NCI-H2196 (cell line): ENCODE data around the gene SRR.
"Not testable (repeated sequence)": the region's sequence is repeated elsewhere in the genome, so short reads cannot be mapped to it uniquely, and the experiment has no call there.

ENCODE experiments used
- DNase-seq: peaks from one replicate; lab custom pipeline; 2025; ENCODE audit not compliant: unreplicated experiment; lab: John Stamatoyannopoulos, UW

The SRR gene, protein sequence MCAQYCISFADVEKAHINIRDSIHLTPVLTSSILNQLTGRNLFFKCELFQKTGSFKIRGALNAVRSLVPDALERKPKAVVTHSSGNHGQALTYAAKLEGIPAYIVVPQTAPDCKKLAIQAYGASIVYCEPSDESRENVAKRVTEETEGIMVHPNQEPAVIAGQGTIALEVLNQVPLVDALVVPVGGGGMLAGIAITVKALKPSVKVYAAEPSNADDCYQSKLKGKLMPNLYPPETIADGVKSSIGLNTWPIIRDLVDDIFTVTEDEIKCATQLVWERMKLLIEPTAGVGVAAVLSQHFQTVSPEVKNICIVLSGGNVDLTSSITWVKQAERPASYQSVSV

DNA sequence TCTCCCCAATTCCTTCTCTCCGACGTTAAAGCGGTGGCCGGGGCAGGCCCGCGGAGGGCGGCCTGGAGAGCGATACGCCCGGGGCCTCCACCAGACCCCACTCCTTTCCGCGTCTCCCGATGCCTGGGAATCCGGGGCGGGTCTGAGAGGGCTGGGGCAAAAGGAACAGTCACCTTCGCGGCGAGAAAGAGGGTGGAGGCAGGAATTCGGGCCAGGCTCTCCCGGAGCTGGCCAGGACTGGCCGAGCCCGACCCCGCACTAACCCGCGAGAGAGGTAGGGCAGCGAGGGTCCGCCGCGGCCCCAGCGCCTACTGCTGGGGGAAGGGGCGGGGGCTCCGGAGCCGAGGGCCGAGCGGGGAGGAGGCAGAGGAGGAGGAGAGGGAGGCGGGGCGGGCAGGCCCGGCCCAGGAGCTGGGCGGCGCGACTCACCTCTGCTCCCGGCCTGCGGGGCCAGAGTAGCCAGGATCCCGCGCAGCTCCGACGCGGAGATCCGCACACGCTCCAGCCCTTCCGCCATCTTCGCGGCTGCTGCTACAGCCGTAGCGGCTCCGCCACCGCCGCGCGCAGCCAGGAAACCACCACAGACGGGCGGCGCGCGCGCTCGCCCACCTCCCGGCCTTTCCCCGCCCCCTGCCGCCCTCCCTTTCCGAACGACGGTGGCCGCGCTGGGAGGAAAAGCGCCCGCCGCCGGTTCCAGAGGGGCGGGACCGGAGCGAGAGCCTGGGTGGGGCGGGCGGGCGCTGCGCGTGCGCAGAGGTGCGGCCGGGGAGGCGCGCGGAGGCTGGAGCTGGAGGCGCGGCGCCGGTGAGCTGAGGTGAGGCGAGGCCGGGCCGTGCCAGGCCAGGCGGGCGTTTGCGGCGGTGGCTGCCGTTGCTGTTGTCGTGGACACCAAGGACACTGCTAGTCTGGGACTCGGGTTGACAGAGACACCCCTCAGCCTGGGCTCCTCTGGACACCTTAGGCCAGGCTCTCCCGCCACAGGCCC lies at the start of gene SRR, which contains the start of gene SMG6:
TSS of gene SRR (plus strand) at position 747 of the 985 bp plus-strand sequence. CDS start 11,611 bp downstream, outside the sequence.
TSS of gene SMG6 (minus strand) at position 582 of the 985 bp plus-strand sequence. CDS start at position 517, 65 bp downstream.
- DNase-seq: peak; percentile 76

DNA sequence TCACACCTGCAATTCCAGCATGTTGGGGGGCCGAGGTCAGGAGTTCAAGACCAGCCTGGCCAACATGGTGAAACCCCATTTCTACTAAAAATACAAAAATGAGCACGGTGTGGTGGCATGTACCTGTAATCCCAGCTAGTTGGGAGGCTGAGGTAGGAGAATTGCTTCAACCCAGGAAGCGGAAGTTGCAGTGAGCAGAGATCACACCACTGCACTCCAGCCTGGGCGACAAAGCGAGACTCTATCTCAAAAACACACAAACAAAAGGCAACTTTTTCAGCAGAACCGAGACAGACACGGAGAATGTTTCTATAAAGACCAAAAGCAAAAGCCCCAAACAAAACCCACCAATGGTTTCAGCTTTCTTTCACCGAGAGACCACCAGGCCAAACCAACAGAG lies 44.9 kb upstream of the SRR start:
- not testable (repeated sequence) for DNase-seq

DNA sequence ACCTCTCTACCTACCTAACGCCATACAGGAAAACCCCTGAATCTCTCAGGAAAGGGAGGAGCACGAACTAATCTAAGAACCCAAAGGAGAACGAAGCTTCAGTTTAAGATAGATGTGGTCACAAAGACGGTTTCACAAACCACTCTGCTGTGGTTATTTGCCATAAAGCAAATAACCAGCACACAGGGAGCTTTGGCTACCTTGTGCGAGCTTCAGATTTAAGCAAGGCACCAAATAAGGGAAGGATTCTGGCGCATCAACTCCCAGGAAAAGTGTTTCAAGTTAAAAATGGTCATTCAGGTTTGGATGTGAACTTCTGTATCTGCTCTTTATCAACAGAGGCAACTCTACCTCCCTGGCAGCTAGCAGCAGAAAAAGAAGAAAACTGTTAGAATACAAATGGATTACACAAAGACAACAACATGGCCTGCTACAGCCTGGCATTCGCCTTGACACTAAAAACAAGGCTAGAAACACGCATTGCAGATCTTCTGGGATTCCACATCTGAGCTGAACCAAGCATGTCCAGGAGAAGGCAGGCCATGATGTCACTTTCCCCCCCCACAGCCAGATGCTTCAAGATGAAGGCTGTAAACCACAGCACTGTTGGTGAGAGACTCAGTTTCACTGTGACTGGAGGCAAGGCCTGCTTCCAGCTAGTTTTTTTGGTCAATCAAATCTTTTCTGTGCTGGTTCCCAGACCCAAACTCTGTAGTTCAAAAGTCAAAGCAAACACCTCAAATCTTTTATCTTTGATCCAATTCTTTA lies 43.8 kb upstream of the SRR start:
- no peak for DNase-seq

DNA sequence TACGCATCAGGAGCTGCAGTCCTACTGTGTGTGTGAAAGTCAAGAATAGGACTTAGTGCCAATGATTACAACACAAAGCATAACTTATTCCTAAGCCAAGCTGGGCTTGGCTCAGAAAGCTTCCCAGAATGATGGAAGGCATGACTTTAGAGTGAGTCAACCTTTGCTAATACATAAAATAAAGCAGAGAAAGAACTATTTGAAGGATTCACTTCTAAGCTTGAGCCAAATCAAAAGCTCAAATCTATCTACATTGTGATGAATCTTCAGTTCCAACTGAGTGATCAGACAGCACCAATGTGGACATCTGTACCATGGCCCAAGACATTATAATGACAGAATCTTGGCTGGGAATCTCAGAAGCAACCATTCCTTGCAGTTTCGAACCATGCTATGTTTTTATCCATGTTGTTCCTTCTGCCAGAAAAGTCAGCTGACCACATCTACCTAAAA lies 41.6 kb upstream of the SRR start:
- DNase-seq: no peak

DNA sequence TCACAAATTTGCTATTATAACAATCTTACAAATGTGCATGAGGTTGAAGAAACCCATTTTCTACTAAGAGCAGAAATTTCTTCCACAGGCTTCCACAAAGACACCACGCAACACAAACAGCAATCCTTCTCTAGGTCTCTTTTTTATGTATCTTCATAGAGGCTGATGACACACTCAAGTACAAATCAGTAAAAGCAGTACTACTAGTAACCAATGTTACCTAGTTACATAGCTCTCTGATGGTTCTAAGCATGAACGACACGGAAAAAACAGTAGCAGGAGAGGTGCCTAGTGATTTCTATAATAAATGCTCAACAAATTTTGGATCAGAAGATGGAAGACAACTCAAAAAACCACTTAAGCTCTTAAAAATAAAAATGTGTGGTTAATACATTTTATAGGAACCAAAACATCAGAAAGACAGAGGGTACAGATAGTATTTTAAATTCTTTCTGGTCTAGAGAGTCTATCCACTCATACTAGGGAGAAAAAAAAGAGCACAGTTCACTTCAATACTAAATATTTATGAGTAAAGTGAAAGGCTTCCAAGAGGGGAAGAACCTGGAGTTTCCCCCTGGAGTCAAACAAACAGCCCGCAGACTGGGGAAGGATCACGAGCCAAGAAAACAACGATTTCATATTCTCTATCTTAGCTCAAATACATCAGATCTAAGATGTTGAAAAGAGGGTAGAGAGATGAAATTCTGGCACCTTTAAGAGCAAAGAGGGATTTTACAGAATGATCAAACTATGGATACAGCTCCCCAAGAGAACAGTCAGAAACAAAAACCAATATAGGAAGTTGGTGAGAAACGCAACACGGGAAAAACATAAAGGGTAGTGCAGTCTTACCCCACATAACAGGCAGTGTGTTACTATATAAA lies 40.3 kb upstream of the SRR start:
- no peak for DNase-seq

DNA sequence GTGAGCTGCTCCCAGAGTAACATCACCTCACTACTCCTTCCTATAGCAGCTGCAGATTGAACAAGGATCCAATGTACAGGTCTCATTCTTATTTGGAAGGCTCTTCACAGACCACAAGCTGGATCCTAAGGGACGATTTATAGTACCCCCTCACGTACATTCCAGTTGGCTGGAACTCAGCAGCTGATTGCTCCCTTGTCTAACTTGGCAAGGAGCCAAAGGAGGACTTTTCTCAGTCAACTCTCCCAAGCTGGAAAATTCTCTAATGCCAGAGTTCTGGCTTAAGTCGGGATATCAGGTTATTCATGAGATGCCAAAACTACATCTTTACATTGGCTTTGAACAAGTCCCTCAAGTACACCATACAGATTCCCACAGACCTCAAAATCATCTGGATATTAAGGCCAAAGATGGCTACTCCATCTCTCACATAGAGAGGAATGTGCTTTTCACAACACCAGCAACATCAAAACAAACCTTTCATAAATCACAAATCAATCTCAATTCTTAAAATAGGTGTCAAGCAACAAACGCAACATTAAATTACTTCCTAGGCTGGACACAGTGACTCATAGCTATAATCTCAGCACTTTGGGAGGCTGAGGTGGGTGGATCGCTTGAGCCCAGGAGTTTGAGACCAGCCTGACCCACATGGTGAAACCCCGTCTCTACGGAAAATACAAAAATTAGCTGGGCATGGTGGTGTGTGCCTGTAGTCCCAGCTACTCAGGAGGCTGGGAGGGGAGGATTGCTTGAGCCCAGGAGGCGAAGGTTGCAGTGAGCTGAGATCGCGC lies 39.5 kb upstream of the SRR start:
- DNase-seq: no peak

DNA sequence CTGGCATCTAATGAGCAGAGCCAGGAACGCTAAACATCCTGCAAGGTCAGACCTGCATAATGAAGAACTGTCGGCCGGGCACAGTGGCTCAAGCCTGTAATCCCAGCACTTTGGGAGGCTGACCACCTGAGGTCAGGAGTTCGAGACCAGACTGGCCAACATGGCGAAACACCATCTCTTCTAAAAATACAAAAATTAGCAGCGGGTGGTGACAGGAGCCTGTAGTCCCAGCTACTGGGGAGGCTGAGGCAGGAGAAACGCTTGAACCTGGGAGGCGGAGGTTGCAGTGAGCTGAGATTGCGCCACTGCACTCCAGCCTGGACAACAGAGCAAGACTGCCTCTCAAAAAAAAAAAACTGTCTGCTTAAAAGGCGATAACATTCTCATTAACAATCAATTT lies 38.6 kb upstream of the SRR start:
- DNase-seq: not testable (repeated sequence)

DNA sequence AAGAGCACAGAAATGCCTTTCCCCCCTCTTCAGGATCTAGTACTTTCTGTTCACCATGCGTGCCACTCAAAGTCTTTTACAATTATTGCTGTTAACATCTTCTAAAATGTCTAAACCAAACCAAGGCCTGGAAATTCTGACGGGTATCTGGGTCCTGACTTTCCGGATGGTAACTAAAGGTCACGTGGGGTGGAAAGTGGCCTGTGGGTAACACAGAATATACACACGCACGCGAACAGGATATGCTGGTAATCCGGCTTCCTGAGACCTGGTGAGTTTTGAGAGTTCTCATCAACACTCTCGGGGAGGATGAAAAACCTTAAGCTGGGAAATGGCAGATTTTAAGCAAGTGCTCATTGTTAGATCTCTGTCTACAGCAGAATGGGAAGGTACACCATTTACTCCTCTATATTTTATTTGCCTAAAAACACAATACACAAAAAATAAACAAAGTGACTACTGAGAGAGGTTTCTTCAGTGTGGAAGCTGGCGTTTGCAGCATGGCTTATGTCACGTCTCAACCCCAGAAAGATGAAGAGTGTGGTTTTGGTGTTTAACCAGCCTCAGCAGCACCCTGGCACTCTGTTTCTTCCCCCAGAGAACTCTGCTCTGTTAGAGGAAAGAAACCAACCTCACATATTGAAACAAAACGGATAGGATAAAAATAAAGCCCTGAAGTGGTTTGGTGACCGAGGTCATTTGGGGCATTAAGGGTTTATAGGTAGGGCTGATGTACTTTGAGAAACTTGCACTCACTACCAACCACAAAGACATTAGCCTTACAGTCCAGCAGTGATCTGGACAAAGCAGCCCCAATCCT lies 37.5 kb upstream of the SRR start:
- no peak for DNase-seq

DNA sequence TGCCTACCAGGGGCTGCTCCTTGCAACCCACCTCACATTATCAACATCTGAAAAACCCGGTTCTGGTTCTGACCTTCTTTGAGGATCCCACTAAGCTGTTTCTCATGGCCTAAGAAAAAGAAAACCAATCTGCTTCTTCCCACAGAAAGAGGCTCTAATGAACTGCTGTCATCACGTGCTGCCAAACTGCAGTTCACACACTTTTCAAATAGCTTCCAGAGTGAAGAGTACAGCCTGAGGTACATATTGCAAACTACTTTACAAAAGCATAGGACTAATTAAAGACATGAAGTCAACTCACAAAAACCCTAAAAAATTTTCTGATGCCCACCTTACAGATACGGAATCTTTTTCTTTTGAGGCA lies 36.9 kb upstream of the SRR start:
- DNase-seq: no peak

DNA sequence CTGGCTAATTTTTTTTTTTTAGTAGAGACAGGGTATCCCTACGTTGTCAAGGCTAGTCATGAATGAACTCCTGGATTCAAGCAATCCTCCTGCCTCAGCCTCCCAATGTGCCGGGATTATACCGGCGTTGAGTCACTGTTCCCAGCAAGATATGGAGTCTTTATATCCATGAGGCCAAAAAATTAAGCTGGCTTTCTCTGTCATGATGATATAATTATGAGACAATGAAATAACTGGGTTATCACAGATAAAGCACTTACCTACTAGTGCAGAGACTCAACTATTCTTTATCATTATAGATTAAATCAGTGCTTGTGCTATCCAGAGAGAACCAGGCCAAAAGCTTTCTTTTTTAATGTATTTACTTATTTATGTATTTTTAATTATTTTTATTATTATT lies 36.4 kb upstream of the SRR start:
- DNase-seq: no peak

DNA sequence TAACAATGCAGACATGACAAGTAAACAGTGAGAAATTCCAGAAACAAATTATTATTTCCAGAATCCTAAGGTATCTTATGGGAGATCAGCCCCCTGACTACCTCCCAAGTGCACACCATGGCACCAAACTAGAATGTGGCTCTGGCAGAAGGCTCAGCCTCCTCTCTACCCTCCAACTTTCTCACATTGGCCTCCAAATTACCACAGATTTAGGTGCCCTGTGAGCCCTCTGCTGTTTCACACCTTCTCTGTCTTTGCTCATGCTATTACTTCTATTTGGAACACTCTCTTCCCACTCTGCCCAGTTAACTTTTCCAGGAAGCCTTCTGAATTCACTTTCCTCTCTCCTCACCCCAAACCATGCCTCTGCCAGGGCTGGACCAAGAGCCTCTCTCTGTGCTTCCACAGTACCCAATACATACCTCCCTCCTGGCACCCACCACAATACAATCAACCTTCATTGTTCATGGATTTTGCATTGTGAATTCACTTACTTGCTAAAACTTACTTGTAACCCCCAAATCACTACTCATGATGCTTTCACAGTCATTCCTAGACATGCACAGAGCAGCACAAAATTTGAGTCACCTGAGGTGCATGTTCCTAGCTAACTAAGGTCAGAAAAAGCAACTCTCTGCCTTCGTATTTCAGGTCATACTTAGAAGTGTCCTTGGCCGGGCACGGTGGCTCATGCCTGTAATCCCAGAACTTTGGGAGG lies 31.6 kb upstream of the SRR start:
- DNase-seq: no peak

DNA sequence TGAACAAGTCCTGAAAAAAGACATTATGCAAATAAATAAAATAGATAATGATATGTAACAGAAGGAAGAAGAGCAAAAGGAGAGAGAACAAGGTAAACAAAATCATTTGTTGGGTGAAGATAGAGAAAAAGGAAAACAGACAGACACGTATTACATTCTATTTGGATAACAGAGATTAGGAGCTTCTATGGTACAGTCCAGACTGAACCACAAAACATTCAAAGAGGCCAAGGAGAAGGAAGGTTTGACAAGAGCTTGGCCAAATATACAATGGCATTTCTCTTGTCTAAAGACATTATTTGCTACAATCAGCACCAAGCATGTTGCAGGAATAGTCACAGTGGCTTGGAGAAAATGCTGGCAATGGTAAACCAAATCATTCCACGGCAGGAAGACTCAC lies 29.3 kb upstream of the SRR start:
- no peak for DNase-seq

DNA sequence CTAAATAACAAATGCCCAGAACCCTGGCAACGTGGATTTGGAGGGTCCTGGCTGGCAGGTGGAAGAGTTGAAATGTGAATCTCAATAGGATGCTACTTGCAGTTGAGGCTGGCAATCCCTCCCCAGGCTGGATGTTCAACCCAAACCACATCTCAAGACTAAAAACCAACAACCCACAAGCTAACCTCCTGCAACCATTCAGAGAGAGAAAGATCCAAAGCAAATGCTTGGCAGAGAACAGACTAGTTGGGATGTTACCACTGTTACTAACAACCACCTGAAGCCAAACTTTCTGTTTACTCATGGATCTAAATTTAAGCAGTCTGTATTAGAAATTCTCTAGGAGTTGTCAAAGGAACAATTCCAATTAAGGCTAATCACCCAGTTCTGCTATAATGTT lies 28.0 kb upstream of the SRR start:
- no peak for DNase-seq

DNA sequence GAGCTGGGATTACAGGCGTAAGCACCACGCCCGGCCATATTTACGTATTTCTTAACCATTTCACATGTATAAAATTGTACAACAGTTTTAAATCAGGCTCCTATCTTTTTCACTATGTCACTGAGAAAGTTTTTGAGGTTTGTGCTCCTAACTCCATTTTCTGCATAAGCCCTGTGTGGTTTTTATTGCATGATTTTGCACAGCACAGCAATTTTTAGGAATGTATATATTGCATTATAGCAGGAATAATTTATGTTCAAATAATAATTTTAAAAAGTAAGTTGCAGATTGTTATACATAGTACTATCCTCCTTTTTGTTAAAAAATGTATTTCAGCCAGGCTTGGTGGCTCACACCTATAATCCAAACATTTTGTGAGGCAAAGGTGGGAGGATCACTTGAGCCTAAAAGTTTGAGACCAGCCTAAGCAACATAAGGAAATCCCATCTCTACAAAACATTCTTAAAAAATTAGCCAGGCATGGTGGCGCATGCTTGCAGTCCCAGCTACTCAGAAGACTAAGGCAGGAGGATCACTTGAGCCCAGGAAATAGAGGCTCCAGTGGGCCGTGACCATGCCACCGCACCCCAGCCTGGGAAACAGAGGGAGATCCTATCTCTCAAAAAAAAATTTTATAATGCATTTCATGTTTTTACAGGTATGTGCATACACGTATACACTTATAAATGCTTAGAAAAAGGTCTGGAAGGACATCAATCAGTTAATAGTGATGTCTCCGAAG lies 26.1 kb upstream of the SRR start:
- no peak for DNase-seq

DNA sequence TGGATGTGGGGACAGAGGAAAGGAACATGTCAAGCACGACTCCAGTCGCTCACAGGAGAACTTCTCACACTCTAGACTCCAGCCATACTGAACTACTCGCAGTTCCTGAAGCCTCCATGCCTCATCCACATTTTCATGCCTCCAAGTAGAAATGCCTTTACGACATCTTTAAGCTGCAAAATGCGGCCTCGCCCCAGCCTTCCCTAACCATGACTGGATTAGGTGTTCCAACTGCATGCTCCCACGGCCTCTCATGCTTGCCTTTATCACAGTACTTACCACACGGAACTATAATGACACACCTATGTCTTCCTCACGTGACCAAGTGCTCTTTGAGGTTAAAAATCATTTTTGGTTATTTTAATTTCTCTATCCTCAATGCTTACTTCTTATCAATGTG lies 24.0 kb upstream of the SRR start:
- no peak for DNase-seq

DNA sequence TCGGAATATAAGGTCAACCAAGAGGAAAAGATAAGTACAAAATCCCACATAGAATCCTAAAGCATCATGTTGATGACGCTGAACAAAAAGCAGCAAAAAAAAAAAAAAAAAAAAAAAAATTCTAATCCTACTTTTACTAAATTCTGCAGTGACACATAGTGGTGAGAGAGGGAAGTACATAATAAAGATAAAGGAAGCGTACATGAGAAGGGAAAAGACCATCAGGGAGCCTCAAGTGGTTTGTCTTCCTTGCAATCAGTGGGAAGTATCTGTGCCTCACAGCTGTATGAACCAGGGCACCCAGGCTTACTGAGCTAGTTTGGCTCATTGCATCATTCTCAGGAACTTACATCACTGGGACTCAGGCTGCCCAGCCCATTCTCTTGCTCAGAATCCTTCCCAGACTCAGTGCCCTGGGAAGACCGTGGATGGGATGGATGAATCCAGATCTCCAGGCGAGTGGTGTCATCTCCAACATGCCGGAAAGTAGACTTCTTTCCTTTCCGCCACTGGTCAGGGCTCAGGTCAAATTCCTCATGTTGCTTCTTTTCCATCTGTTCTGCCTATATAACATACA lies 21.4 kb upstream of the SRR start:
- DNase-seq: peak; percentile 12

DNA sequence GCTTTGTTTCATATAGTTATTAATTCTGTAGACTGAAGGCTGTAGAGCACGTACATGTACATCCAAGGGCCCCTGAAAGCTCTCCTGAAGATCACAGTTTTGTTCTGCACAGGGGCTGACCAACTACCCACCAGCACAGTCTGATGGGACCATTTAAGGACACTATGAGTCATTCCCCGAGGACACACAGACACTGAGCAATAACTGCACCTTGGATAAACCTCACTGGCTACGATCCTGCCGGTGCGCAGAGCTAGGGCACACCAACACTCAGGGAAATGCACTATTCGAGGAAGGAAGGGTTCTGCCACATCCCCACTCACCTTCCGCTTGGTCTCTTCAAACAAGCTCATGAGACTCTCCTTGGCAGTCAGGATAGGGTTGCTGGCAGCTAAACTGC lies 20.4 kb upstream of the SRR start:
- no peak for DNase-seq
